GM12878 (cell line): ENCODE results near the gene MYRF. TPM values are rescaled to one million over a fixed set of nuclear protein-coding genes. Genes with fewer than 3 reads are reported as not detected.

Experiments
- ATAC-seq: fragments of 200-7000 bp; cut with Tn5 transposase; 3 replicates; pipeline ENCODE4 v1.9.1; 2020; ENCODE audit warnings: mild to moderate bottlenecking, moderate library complexity
- BruUV-seq: library from RNA; stranded (reverse); fragments of 400-500 nt; replicated peaks from 2 replicates; lab custom pipeline; 2021; lab: Mats Ljungman, UMichigan
- CTCF ChIA-PET: fragments of 300-600 bp; sonication (Branson Sonifier 250); formaldehyde crosslinking; extraction: SDS; loops from one replicate; lab custom pipeline; 2021; ENCODE audit warnings: inconsistent platforms; lab: Yijun Ruan, JAX
- POLR2A ChIA-PET: fragments of 350-600 bp; formaldehyde crosslinking; extraction: SDS; loops from one replicate; lab custom pipeline; 2021; ENCODE audit warnings: inconsistent platforms; lab: Charles Lee
- RAD21 ChIA-PET: fragments of 300-600 bp; sonication (Branson Sonifier 250); formaldehyde crosslinking; loops from one replicate; lab custom pipeline; 2023; ENCODE audit warnings: antibody characterized with exemption; ENCODE audit not compliant: unreplicated experiment; lab: Charles Lee
- SMC1A ChIA-PET: fragments of 300-600 bp; sonication (Branson Sonifier 250); formaldehyde crosslinking; loops from one replicate; lab custom pipeline; 2023; ENCODE audit not compliant: unreplicated experiment, uncharacterized antibody; lab: Charles Lee
- DNase-seq: peaks from one replicate; pipeline ENCODE4 v3.0.0-alpha.2; 2011; ENCODE audit warnings: low read depth, low spot score
- FAIRE-seq: peaks from 3 replicates; lab custom pipeline; 2011; peaks lifted over from hg19 to GRCh38; lab: Jason Lieb, UNC
- H2AFZ ChIP-seq: 2 replicates; pipeline ENCODE4 v1.6.0; 2011; ENCODE audit warnings: low read depth, low read length, control low read depth; ENCODE audit not compliant: control insufficient read depth
- H3K27ac ChIP-seq: 2 replicates; pipeline ENCODE4 v1.5.1; 2011; ENCODE audit warnings: control low read depth; ENCODE audit not compliant: control insufficient read depth, insufficient read depth
- H3K27me3 ChIP-seq, 2 experiments: replicated peaks in 1 of 2; 2 replicates each; pipeline versions ENCODE4 v1.6.0 to v1.6.1; 2011; ENCODE audit warnings: low read length in 1 of 2; ENCODE audit not compliant: control insufficient read depth in 2 of 2, insufficient read depth in 2 of 2
- H3K36me3 ChIP-seq, 2 experiments: 2 replicates each; pipeline ENCODE4 v1.5.1; 2011; ENCODE audit warnings: low read length in 1 of 2; ENCODE audit not compliant: control insufficient read depth in 2 of 2, insufficient read depth in 2 of 2
- H3K4me1 ChIP-seq: 2 replicates; pipeline ENCODE4 v1.6.1; 2011; ENCODE audit warnings: mild to moderate bottlenecking, low read length, moderate library complexity, mixed read lengths; ENCODE audit not compliant: control insufficient read depth, insufficient read depth
- H3K4me2 ChIP-seq: 2 replicates; pipeline ENCODE4 v1.6.0; 2011; ENCODE audit warnings: control low read depth; ENCODE audit not compliant: control insufficient read depth, insufficient read depth
- H3K4me3 ChIP-seq: fragments of 200-600 bp; sonication (generic); 2 replicates; pipeline ENCODE4 v1.5.1; 2016
- H3K79me2 ChIP-seq: 2 replicates; pipeline ENCODE4 v1.6.0; 2011; ENCODE audit warnings: low read length; ENCODE audit not compliant: control insufficient read depth, insufficient read depth
- H3K9ac ChIP-seq: 2 replicates; pipeline ENCODE4 v1.8.0; 2011; ENCODE audit warnings: low read length, control low read depth, mixed read lengths; ENCODE audit not compliant: control insufficient read depth, insufficient read depth
- H3K9me3 ChIP-seq: replicated peaks from 3 replicates; pipeline ENCODE4 v1.5.1; 2011; ENCODE audit warnings: mild to moderate bottlenecking, low read length; ENCODE audit not compliant: control insufficient read depth, insufficient read depth
- H4K20me1 ChIP-seq: 2 replicates; pipeline ENCODE4 v1.6.0; 2011; ENCODE audit not compliant: control insufficient read depth, insufficient read depth
- IKZF1 ChIP-seq: fragments of 450-650 bp; conservative IDR thresholded peaks from 2 replicates; pipeline ENCODE4 v1.6.1; 2017; ENCODE audit warnings: antibody characterized with exemption, mild to moderate bottlenecking
- IKZF2 ChIP-seq, 2 experiments: fragments of 450-650 bp; IDR thresholded peaks; 2 replicates each; pipeline ENCODE4 v1.6.1; 2017; ENCODE audit warnings: mild to moderate bottlenecking in 2 of 2, moderate library complexity in 2 of 2
- JUNB ChIP-seq: IDR thresholded peaks from 2 replicates; pipeline ENCODE4 v1.6.1; 2016; ENCODE audit warnings: antibody characterized with exemption, mild to moderate bottlenecking
- NR2F1 ChIP-seq: fragments of 450-650 bp; conservative IDR thresholded peaks from 2 replicates; pipeline ENCODE4 v1.6.1; 2017; ENCODE audit warnings: mild to moderate bottlenecking
- NRF1 ChIP-seq: conservative IDR thresholded peaks from 2 replicates; pipeline ENCODE4 v1.6.1; 2011; ENCODE audit warnings: mild to moderate bottlenecking, low read depth, low read length, improper control_type of control experiment
- PAX5 ChIP-seq: IDR thresholded peaks from 2 replicates; pipeline ENCODE4 v1.6.1; 2011; ENCODE audit warnings: low read depth, low read length, borderline replicate concordance
- RUNX3 ChIP-seq: IDR thresholded peaks from 2 replicates; pipeline ENCODE4 v1.6.1; 2012; ENCODE audit warnings: low read length, inconsistent platforms
- SMAD1 ChIP-seq: fragments of 450-650 bp; IDR thresholded peaks from 2 replicates; pipeline ENCODE4 v1.6.1; 2018; ENCODE audit warnings: mild to moderate bottlenecking, low read depth; ENCODE audit not compliant: partially characterized antibody
- STAT1 ChIP-seq: fragments of 450-650 bp; conservative IDR thresholded peaks from 2 replicates; pipeline ENCODE4 v1.6.1; 2014; ENCODE audit warnings: antibody characterized with exemption, mild to moderate bottlenecking
- STAT3 ChIP-seq: IDR thresholded peaks from 2 replicates; pipeline ENCODE4 v1.6.1; 2011; ENCODE audit warnings: low read depth, low read length, improper control_type of control experiment
- TARDBP ChIP-seq: IDR thresholded peaks from 2 replicates; pipeline ENCODE4 v1.6.1; 2016; ENCODE audit warnings: borderline replicate concordance
- TCF3 ChIP-seq: IDR thresholded peaks from 2 replicates; pipeline ENCODE4 v1.6.1; 2012; ENCODE audit warnings: low read depth, mild to moderate bottlenecking, low read length, borderline replicate concordance; ENCODE audit not compliant: insufficient read depth
- WGBS: methylation state at CpG from one replicate; pipeline ENCODE4 v1.1.6; 2016; ENCODE audit warnings: low lambda C conversion rate; ENCODE audit not compliant: insufficient replicate concordance, insufficient coverage; ENCODE audit errors: missing lambda C conversion rate; 5-methylcytosine and 5-hydroxymethylcytosine counted together
- in situ Hi-C: fragments of 300-500 bp; cut with MboI; formaldehyde crosslinking; loops from 9 replicates; pipeline ENCODE4 v1.14.3; 2018; ENCODE audit warnings: mixed read lengths
- intact Hi-C: fragments of 100-400 bp; cut with micrococcal nuclease; formaldehyde crosslinking; loops from one replicate; pipeline ENCODE4 v1.14.2; 2022; ENCODE audit not compliant: unreplicated experiment
- polyA plus RNA-seq, 11 experiments: library from polyadenylated mRNA; depleted of rRNA in 4 of 11; unstranded in 6 of 11; stranded (reverse) in 5 of 11; fragments of >200 nt; fragmentation: Nextera tagmentation in 4 of 11; fragmentation: Illumina TruSeq in 1 of 11; extraction: Ambion mirVana in 4 of 11; extraction: Trizol in 1 of 11; gene quantifications; 1 replicate in 1 of 11; 2 replicates in 10 of 11; pipeline versions ENCODE4 v1.2.1 to v1.2.3, GENCODE V29; 2011 to 2016; ENCODE audit warnings: inconsistent platforms in 2 of 11, missing spikeins in 2 of 11, low read depth in 1 of 11
- total RNA-seq, 4 experiments: library from RNA; depleted of rRNA in 3 of 4; stranded (reverse); fragments of >200 nt in 3 of 4; fragmentation: Illumina TruSeq in 1 of 4; extraction: Trizol in 1 of 4; gene quantifications; 2 replicates each; pipeline versions ENCODE4 v1.2.1 to v1.2.3, GENCODE V29; 2013 to 2021
- TF ChIP-seq, protein P1 (sequence below): fragments of 450-650 bp; IDR thresholded peaks from 2 replicates; pipeline ENCODE4 v1.6.1; 2017; ENCODE audit warnings: borderline replicate concordance
- TF ChIP-seq, protein P2 (sequence below): IDR thresholded peaks from 2 replicates; pipeline ENCODE4 v1.6.1; 2011; ENCODE audit warnings: low read depth, mild to moderate bottlenecking, low read length, moderate library complexity, borderline replicate concordance; ENCODE audit errors: extremely low read depth
- TF ChIP-seq, protein P3 (sequence below), 3 experiments: IDR thresholded peaks in 2 of 3; conservative IDR thresholded peaks in 1 of 3; 2 replicates each; pipeline ENCODE4 v1.5.1; 2011; ENCODE audit warnings: low read depth in 3 of 3, low read length in 3 of 3, mild to moderate bottlenecking in 3 of 3, control low read depth in 2 of 3, moderate library complexity in 2 of 3, inconsistent platforms in 1 of 3, mixed read lengths in 1 of 3; ENCODE audit not compliant: control insufficient read depth in 2 of 3, insufficient read depth in 1 of 3; ENCODE audit errors: extremely low read depth in 1 of 3

MYRF gene
- total and polyA plus RNA-seq, 10 of the 15 experiments (the other 5 are each of a cell fraction or from before 2014, with no cell fraction given) = 0.27 to 15.6 (median 0.89) TPM

DNA sequence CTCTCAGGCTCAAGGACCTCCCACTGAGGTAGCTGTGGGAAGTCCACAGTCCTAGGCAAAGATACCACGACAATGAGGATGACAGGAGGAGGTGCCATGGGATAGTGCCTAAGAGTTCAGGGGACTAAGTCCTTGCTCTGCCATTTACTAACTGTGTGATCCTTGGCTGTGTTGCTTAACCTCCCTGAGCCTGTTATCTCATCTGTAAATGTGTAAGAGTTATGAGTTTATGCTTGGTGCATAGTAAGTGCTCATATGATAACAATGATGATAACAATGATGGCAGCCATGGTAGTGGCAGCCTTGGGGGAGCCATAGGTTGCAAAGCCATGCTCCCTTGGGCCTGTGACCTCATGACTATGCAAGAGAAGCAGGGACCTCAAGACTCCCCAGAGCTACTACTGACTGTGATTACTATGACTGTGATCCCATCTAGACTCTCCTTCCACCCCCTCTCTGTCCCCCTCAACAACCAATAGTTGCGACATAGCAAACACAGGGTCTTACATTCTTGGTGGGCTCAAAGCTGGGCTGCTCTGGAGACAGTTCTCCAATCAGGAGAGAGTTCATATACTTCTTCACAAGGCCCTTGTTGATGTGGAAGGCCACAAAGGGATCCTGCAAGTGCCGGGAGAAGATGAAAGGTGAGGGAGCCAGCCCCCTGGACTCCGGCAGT is 60.4 kb downstream of the MYRF start:
- no peak for DNase-seq
- WGBS = 85% methylated on average over 4 of the region's 4 CpGs
- ChIA-PET RAD21 (interaction anchor here (3.1 kb wide), 1 partner anchor 14 kb away, joined by 51 read pairs; no protein-coding TSS in a partner anchor), POLR2A (interaction anchor here (0.5 to 9.9 kb wide), 10 partner anchors 13 to 787 kb away, joined by 3 to 167 read pairs (median 6); partner anchors contain the start of genes FADS2, FEN1 and TMEM258), SMC1A (interaction anchor here (1.3 to 2.7 kb wide), 3 partner anchors 10 to 21 kb away, joined by 3 to 9 read pairs (median 4); no protein-coding TSS in a partner anchor), CTCF (interaction anchor here (1.2 to 10.8 kb wide), 3 partner anchors 15 to 21 kb away, joined by 3 to 141 read pairs (median 11); partner anchors contain the start of gene FADS2)
- TF ChIP-seq IKZF2 (IDR thresholded peaks at IDR 0.05) = no peak
- TF ChIP-seq TCF3 = no peak
- TF ChIP-seq, protein P1, sequence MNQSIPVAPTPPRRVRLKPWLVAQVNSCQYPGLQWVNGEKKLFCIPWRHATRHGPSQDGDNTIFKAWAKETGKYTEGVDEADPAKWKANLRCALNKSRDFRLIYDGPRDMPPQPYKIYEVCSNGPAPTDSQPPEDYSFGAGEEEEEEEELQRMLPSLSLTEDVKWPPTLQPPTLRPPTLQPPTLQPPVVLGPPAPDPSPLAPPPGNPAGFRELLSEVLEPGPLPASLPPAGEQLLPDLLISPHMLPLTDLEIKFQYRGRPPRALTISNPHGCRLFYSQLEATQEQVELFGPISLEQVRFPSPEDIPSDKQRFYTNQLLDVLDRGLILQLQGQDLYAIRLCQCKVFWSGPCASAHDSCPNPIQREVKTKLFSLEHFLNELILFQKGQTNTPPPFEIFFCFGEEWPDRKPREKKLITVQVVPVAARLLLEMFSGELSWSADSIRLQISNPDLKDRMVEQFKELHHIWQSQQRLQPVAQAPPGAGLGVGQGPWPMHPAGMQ = no peak
- TF ChIP-seq NRF1 = no peak
- TF ChIP-seq, protein P2, sequence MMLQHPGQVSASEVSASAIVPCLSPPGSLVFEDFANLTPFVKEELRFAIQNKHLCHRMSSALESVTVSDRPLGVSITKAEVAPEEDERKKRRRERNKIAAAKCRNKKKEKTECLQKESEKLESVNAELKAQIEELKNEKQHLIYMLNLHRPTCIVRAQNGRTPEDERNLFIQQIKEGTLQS = no peak
- no peak for TF ChIP-seq IKZF1
- no peak for TF ChIP-seq TARDBP
- TF ChIP-seq JUNB = no peak
- no peak for TF ChIP-seq RUNX3
- TF ChIP-seq NR2F1 = no peak
- TF ChIP-seq SMAD1 = no peak
- TF ChIP-seq, protein P3, sequence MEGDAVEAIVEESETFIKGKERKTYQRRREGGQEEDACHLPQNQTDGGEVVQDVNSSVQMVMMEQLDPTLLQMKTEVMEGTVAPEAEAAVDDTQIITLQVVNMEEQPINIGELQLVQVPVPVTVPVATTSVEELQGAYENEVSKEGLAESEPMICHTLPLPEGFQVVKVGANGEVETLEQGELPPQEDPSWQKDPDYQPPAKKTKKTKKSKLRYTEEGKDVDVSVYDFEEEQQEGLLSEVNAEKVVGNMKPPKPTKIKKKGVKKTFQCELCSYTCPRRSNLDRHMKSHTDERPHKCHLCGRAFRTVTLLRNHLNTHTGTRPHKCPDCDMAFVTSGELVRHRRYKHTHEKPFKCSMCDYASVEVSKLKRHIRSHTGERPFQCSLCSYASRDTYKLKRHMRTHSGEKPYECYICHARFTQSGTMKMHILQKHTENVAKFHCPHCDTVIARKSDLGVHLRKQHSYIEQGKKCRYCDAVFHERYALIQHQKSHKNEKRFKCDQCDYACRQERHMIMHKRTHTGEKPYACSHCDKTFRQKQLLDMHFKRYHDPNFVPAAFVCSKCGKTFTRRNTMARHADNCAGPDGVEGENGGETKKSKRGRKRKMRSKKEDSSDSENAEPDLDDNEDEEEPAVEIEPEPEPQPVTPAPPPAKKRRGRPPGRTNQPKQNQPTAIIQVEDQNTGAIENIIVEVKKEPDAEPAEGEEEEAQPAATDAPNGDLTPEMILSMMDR (IDR thresholded peaks at IDR 0.05 in 2 of 3, conservative IDR thresholded peaks at IDR 0.05 in 1 of 3; ENCODE audit: control insufficient read depth in 2 of 3, extremely low read depth in 1 of 3, insufficient read depth in 1 of 3, low read depth in 3 of 3, low read length in 3 of 3) = no peak
- TF ChIP-seq STAT3 = no peak
- no peak for TF ChIP-seq STAT1
- no peak for TF ChIP-seq PAX5
- no peak for ATAC-seq
- no TSS peak for BruUV-seq
- Histone ChIP-seq H3K4me1 (peaks cover 3% of the 10 kb centered on the region; the same call in 1 of the 2 replicates), H3K79me2 (peaks cover 21% of the 10 kb centered on the region), H2AFZ (no peak overlapping the region), H3K4me2 (no peak overlapping the region), H3K4me3 (no peak overlapping the region), H3K36me3 (peaks cover 0 to 5% of the 10 kb centered on the region in 2 experiments; a peak in 2 of 4 replicates), H3K27ac (no peak overlapping the region), H3K27me3 (no peaks in the 10 kb centered on the region), H4K20me1 (no peaks in the 10 kb centered on the region), H3K9me3 (no peaks in the 10 kb centered on the region), H3K9ac (no peak overlapping the region)
- in situ Hi-C loops (no loop called here), intact Hi-C loops (no loop called here)
- FAIRE-seq = no peak
